Progenitor cell of endocrine pancreas (in vitro differentiated cells): ENCODE measurements around the gene CHGA. TPM values are rescaled to one million over a fixed set of nuclear protein-coding genes. Genes with fewer than 3 reads are reported as not detected.

Experiments
- DNase-seq: peaks from one replicate; pipeline ENCODE4 v3.0.0; 2021; ENCODE audit warnings: low spot score; ENCODE audit not compliant: unreplicated experiment
- H3K27ac Mint-ChIP-seq: 2 replicates; pipeline ENCODE4 v1.8.0; 2021; ENCODE audit warnings: mild to moderate bottlenecking, moderate library complexity, mixed read lengths
- H3K27me3 Mint-ChIP-seq: 2 replicates; pipeline ENCODE4 v1.8.0; 2021; ENCODE audit warnings: mixed read lengths
- H3K36me3 Mint-ChIP-seq: 2 replicates; pipeline ENCODE4 v1.8.0; 2022; ENCODE audit warnings: mixed read lengths; ENCODE audit not compliant: insufficient read depth
- H3K4me1 Mint-ChIP-seq: 2 replicates; pipeline ENCODE4 v1.8.0; 2021; ENCODE audit warnings: low read depth, mixed read lengths
- H3K4me3 Mint-ChIP-seq: 2 replicates; pipeline ENCODE4 v1.8.0; 2021; ENCODE audit warnings: low read depth, mild to moderate bottlenecking, moderate library complexity, mixed read lengths
- H3K9me3 Mint-ChIP-seq: 2 replicates; pipeline ENCODE4 v1.8.0; 2021; ENCODE audit warnings: low read depth, mixed read lengths
- CTCF ChIP-seq: fragments of 200-600 bp; sonication (generic); IDR thresholded peaks from one replicate; pipeline ENCODE4 v1.5.0; 2021; ENCODE audit warnings: antibody characterized with exemption, mild to moderate bottlenecking; ENCODE audit not compliant: unreplicated experiment
- total RNA-seq: library from RNA; stranded (reverse); gene quantifications from 2 replicates; pipeline ENCODE4 v1.2.1, GENCODE V29; 2021

Gene CHGA
- total RNA-seq, 1 donor from 2014 or later, result 1,590 TPM

- H3K4me1 Mint-ChIP-seq, result no peaks in the 10 kb centered on the region
These were observed 11.5 kb downstream of the CHGA start for GRCh38 chr14:92934196-92935085.

GRCh38 chr14:92935446-92935845 lies 12.5 kb downstream of the CHGA start:
- Mint-ChIP-seq H3K27me3 (no peaks in the 10 kb centered on the region), H3K36me3 (no peaks in the 10 kb centered on the region), H3K4me3 (no peak overlapping the region), H3K9me3 (no peaks in the 10 kb centered on the region), H3K4me1 (no peaks in the 10 kb centered on the region), H3K27ac (no peak overlapping the region)
- no peak for DNase-seq
- no peak for TF ChIP-seq CTCF

More at GRCh38 chr14:92934196-92935085, 11.5 kb downstream of the CHGA start:
- H3K27me3 Mint-ChIP-seq, result no peaks in the 10 kb centered on the region
- H3K27ac Mint-ChIP-seq, result no peak overlapping the region
- DNase-seq, result no peak
- no peaks in the 10 kb centered on the region for H3K36me3 Mint-ChIP-seq
- no peak overlapping the region for H3K4me3 Mint-ChIP-seq
- no peaks in the 10 kb centered on the region for H3K9me3 Mint-ChIP-seq
- TF ChIP-seq CTCF, result no peak

- Mint-ChIP-seq H3K4me3 (no peak overlapping the region), H3K4me1 (no peaks in the 10 kb centered on the region), H3K27me3 (no peaks in the 10 kb centered on the region), H3K9me3 (no peaks in the 10 kb centered on the region), H3K27ac (no peak overlapping the region), H3K36me3 (no peaks in the 10 kb centered on the region)
- TF ChIP-seq CTCF, result no peak
- no peak for DNase-seq
These were observed 13.1 kb downstream of the CHGA start for GRCh38 chr14:92936085-92936484.

GRCh38 chr14:92937051-92937937 lies 14.3 kb downstream of the CHGA start:
- H3K4me3 Mint-ChIP-seq, result no peak overlapping the region
- no peaks in the 10 kb centered on the region for H3K9me3 Mint-ChIP-seq
- no peaks in the 10 kb centered on the region for H3K4me1 Mint-ChIP-seq
- H3K27ac Mint-ChIP-seq, result peak overlapping the region; percentile 87
- no peaks in the 10 kb centered on the region for H3K36me3 Mint-ChIP-seq
- no peak for TF ChIP-seq CTCF
- no peaks in the 10 kb centered on the region for H3K27me3 Mint-ChIP-seq
- no peak for DNase-seq

- Mint-ChIP-seq H3K27ac (peak overlapping the region; percentile 67), H3K4me1 (no peaks in the 10 kb centered on the region), H3K9me3 (no peaks in the 10 kb centered on the region), H3K36me3 (no peaks in the 10 kb centered on the region), H3K27me3 (no peaks in the 10 kb centered on the region), H3K4me3 (no peak overlapping the region)
- no peak for DNase-seq
- no peak for TF ChIP-seq CTCF
These were observed 15.4 kb downstream of the CHGA start for GRCh38 chr14:92938235-92938875.
